GM23338 (cell line): ENCODE data around the gene CYB5R3. TPM values are rescaled to one million over a fixed set of nuclear protein-coding genes. Genes with fewer than 3 reads are reported as not detected.

Experiments
- ATAC-seq: fragments of 200-7000 bp; cut with Tn5 transposase; 3 replicates; pipeline ENCODE4 v1.9.1; 2020
- DNase-seq: peaks from one replicate; pipeline ENCODE4 v3.0.0-alpha.2; 2015; ENCODE audit warnings: low spot score
- H2AFZ ChIP-seq: fragments of 200-600 bp; sonication (generic); 2 replicates; pipeline ENCODE4 v1.8.0; 2016; ENCODE audit warnings: antibody characterized with exemption, mild to moderate bottlenecking, moderate library complexity
- H3F3A ChIP-seq: fragments of 200-600 bp; sonication (generic); replicated peaks from 2 replicates; pipeline ENCODE4 v1.8.0; 2017; ENCODE audit warnings: antibody characterized with exemption, mixed run types, low read depth
- H3K27ac ChIP-seq: fragments of 200-600 bp; sonication (generic); 2 replicates; pipeline ENCODE4 v1.6.1; 2016; ENCODE audit warnings: low read depth
- H3K27me3 ChIP-seq: fragments of 200-600 bp; sonication (generic); 2 replicates; pipeline ENCODE4 v1.8.0; 2016; ENCODE audit warnings: mild to moderate bottlenecking, mixed run types, moderate library complexity; ENCODE audit not compliant: insufficient read depth
- H3K36me3 ChIP-seq: fragments of 200-600 bp; sonication (generic); 2 replicates; pipeline ENCODE4 v1.8.0; 2016; ENCODE audit warnings: mild to moderate bottlenecking; ENCODE audit not compliant: insufficient read depth
- H3K4me1 ChIP-seq: fragments of 200-600 bp; sonication (generic); 2 replicates; pipeline ENCODE4 v1.8.0; 2016; ENCODE audit warnings: mild to moderate bottlenecking, moderate library complexity; ENCODE audit not compliant: insufficient read depth
- H3K4me2 ChIP-seq: fragments of 200-600 bp; sonication (generic); 2 replicates; pipeline ENCODE4 v1.7.1; 2017; ENCODE audit warnings: mixed run types
- H3K4me3 ChIP-seq: fragments of 200-600 bp; sonication (generic); 2 replicates; pipeline ENCODE4 v1.6.1; 2016; ENCODE audit warnings: mixed run types
- H3K79me2 ChIP-seq: fragments of 200-600 bp; sonication (generic); replicated peaks from 2 replicates; pipeline ENCODE4 v1.8.0; 2017; ENCODE audit warnings: mild to moderate bottlenecking; ENCODE audit not compliant: insufficient read depth
- H3K9me2 ChIP-seq: fragments of 200-600 bp; sonication (generic); 2 replicates; pipeline ENCODE4 v1.8.0; 2017; ENCODE audit not compliant: insufficient read depth
- H4K20me1 ChIP-seq: fragments of 200-600 bp; sonication (generic); replicated peaks from 2 replicates; pipeline ENCODE4 v1.8.0; 2017; ENCODE audit warnings: mild to moderate bottlenecking; ENCODE audit not compliant: insufficient read depth
- H3K27ac Mint-ChIP-seq: 2 replicates; pipeline ENCODE4 v1.8.0; 2020; ENCODE audit warnings: inconsistent platforms, mild to moderate bottlenecking, moderate library complexity, mixed read lengths
- H3K27me3 Mint-ChIP-seq: 3 replicates; pipeline ENCODE4 v1.8.0; 2022; ENCODE audit warnings: low read depth, mild to moderate bottlenecking, moderate library complexity, mixed read lengths, inconsistent platforms; ENCODE audit not compliant: insufficient read depth, poor library complexity
- H3K36me3 Mint-ChIP-seq: 3 replicates; pipeline ENCODE4 v1.8.0; 2021; ENCODE audit warnings: low read depth, mild to moderate bottlenecking, inconsistent platforms, moderate library complexity, mixed read lengths
- H3K4me1 Mint-ChIP-seq: 3 replicates; pipeline ENCODE4 v1.8.0; 2020; ENCODE audit warnings: mild to moderate bottlenecking, inconsistent platforms, mixed read lengths
- H3K4me3 Mint-ChIP-seq: 3 replicates; pipeline ENCODE4 v1.8.0; 2021; ENCODE audit warnings: moderate library complexity, mild to moderate bottlenecking, inconsistent platforms, mixed read lengths
- H3K9me3 Mint-ChIP-seq: 3 replicates; pipeline ENCODE4 v1.8.0; 2020; ENCODE audit warnings: moderate library complexity, mild to moderate bottlenecking, inconsistent platforms, mixed read lengths
- CREB1 ChIP-seq: fragments of 250-450 bp; sonication (Bioruptor Pico); IDR thresholded peaks from 2 replicates; pipeline ENCODE4 v1.5.0; 2020; ENCODE audit warnings: low read depth, mild to moderate bottlenecking, moderate library complexity
- EZH2phosphoT487 ChIP-seq: fragments of 200-600 bp; sonication (generic); IDR thresholded peaks from one replicate; pipeline ENCODE4 v1.8.1; 2018; ENCODE audit warnings: antibody characterized with exemption; ENCODE audit not compliant: unreplicated experiment
- JUNB ChIP-seq: IDR thresholded peaks from one replicate; pipeline ENCODE4 v1.6.1; 2016; ENCODE audit warnings: antibody characterized with exemption; ENCODE audit not compliant: unreplicated experiment
- NANOG ChIP-seq: IDR thresholded peaks from 2 replicates; pipeline ENCODE4 v1.6.1; 2016; ENCODE audit warnings: antibody characterized with exemption, borderline replicate concordance
- POLR2AphosphoS5 ChIP-seq: IDR thresholded peaks from 2 replicates; pipeline ENCODE4 v1.6.1; 2016; ENCODE audit warnings: antibody characterized with exemption, low read depth
- STAT1 ChIP-seq: IDR thresholded peaks from one replicate; pipeline ENCODE4 v1.6.1; 2016; ENCODE audit warnings: antibody characterized with exemption; ENCODE audit not compliant: unreplicated experiment
- ZNF114 ChIP-seq: fragments of 250-450 bp; sonication (Bioruptor Pico); IDR thresholded peaks from 2 replicates; pipeline ENCODE4 v1.5.0; 2020; ENCODE audit warnings: mild to moderate bottlenecking, moderate library complexity
- ZNF331 ChIP-seq: fragments of 250-450 bp; sonication (Bioruptor Pico); IDR thresholded peaks from 2 replicates; pipeline ENCODE4 v1.5.0; 2020; ENCODE audit warnings: low read depth, mild to moderate bottlenecking, moderate library complexity
- long read RNA-seq: library from polyadenylated mRNA; unstranded; transcript quantifications from one replicate; pipeline ENCODE4 v2.0.0, GENCODE V29; 2020; ENCODE audit not compliant: unreplicated experiment
- polyA plus RNA-seq: library from polyadenylated mRNA; unstranded; fragments of >200 nt; fragmentation: Nextera tagmentation; extraction: Ambion mirVana; gene quantifications from 2 replicates; pipeline ENCODE4 v1.2.1, GENCODE V29; 2016
- total RNA-seq: library from RNA; depleted of rRNA; stranded (reverse); fragments of >200 nt; shearing (Covaris generic); gene quantifications from 2 replicates; pipeline ENCODE4 v1.2.3, GENCODE V29; 2014; rRNA removed
- TF ChIP-seq, protein P1 (sequence below): IDR thresholded peaks from 2 replicates; pipeline ENCODE4 v1.6.1; 2016; ENCODE audit warnings: antibody characterized with exemption
- TF ChIP-seq, protein P2 (sequence below): fragments of 250-450 bp; sonication (Bioruptor Pico); IDR thresholded peaks from 2 replicates; pipeline ENCODE4 v1.5.0; 2020; ENCODE audit warnings: mild to moderate bottlenecking, moderate library complexity
- TF ChIP-seq, protein P3 (sequence below), 2 experiments: fragments of 200-600 bp in 1 of 2; sonication (generic) in 1 of 2; conservative IDR thresholded peaks; 2 replicates each; pipeline versions ENCODE4 v1.5.1 to v1.6.1; 2016 to 2017; ENCODE audit warnings: antibody characterized with exemption in 2 of 2, low read depth in 2 of 2, mild to moderate bottlenecking in 2 of 2, moderate library complexity in 1 of 2
- TF ChIP-seq, protein P4 (sequence below): IDR thresholded peaks from one replicate; pipeline ENCODE4 v1.6.1; 2018; ENCODE audit warnings: antibody characterized with exemption; ENCODE audit not compliant: unreplicated experiment

The CYB5R3 gene
- total RNA-seq = 66.4 and 76.2 TPM in 2 replicates
- polyA plus RNA-seq = 66.8 and 76.9 TPM in 2 replicates
- long read RNA-seq, transcript CYB5R3-201 (9 exons, 2,124 nt) = major isoform, 59 of 70 reads
- long read RNA-seq, partial matches to known transcripts = 2 of 70 reads
- long read RNA-seq, other reads (novel, unspliced or antisense) = 8 of 70 reads

DNA sequence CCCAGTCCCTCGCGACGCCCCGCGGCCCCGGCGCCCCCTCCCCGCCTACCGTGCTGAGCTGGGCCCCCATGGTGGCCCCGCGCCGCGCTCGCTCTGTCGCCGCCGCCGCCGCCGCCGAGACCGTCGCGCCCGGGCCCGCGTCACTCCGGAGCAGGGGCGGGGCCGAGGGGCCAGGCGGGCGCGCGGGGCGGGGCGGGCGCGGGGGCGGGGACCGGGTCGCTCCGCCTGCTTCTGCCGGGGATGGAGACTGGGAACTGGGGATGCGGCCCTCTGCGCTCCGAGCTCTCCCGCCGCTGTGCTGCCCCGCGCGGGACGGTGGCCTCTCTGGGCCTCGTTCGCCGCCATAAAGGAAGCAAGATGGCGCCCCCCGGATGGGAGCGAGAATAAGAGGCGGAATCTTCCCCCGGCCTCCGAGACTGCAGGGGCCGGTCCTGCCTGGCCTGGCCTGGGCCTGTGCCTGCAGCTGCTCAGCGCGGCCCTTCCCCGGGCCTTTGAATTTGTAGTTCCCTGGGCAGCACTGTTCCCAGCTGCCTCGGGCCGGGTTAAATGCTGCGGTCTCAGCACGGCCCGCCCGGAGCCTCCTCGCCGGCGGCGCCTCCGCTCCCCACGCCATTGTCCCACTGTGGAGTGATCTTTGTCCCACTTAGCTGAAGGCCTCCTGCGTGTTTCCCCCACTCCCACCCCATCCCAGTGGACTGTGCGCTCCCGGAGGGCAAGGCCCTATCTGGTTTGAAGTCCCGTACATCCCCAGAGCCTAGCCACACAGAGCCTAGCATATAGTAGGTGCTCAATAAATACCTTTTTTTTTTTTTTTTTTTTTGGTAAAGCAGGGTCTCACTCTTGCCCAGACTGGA is at the start of gene CYB5R3:
Gene CYB5R3 (minus strand): TSS at position 147 of the 854 bp plus-strand sequence. CDS start 77 bp downstream, at position 70.
- no peaks in the 10 kb centered on the region for H3K9me2 ChIP-seq
- H3K9me3 Mint-ChIP-seq = no peaks in the 10 kb centered on the region
- H3K27ac Mint-ChIP-seq = peak within 1 kb of the TSS; percentile 68
- peaks cover 17% of the 10 kb centered on the region; the same call in 1 of the 2 replicates for H3K79me2 ChIP-seq
- peak within 1 kb of the TSS; percentile 91 for H3K4me3 ChIP-seq
- H4K20me1 ChIP-seq = no peaks in the 10 kb centered on the region; the same call in 1 of the 2 replicates
- ATAC-seq (peak; percentile 88), DNase-seq (peak; percentile 93)
- H3K36me3 Mint-ChIP-seq = no peaks in the 10 kb centered on the region
- H3K27me3 ChIP-seq = no peaks in the 10 kb centered on the region
- H3F3A ChIP-seq = no peaks in the 10 kb centered on the region
- peak within 1 kb of the TSS; percentile 88 for H3K4me2 ChIP-seq
- peaks cover 21% of the 10 kb centered on the region for H3K4me1 Mint-ChIP-seq
- H3K36me3 ChIP-seq = no peaks in the 10 kb centered on the region
- peaks cover 13% of the 10 kb centered on the region for H3K4me1 ChIP-seq
- H3K4me3 Mint-ChIP-seq = peak within 1 kb of the TSS; percentile 93
- peak within 1 kb of the TSS; percentile 94 for H3K27ac ChIP-seq
- peaks cover 21% of the 10 kb centered on the region for H3K27me3 Mint-ChIP-seq
- peak within 1 kb of the TSS; percentile 96 for H2AFZ ChIP-seq
- TF ChIP-seq STAT1 (no peak), POLR2AphosphoS5 (no peak; the same call in 1 of the 2 replicates), NANOG (no peak), EZH2phosphoT487 (no peak), ZNF331 (no peak), ZNF114 (0 out of 2 replicates have a peak, but pooled peaks have one; percentile 11), CREB1 (CRISPR knock-in tag) (peak; percentile 72; the same call in 1 of the 2 replicates), JUNB (no peak)
- TF ChIP-seq, protein P1, sequence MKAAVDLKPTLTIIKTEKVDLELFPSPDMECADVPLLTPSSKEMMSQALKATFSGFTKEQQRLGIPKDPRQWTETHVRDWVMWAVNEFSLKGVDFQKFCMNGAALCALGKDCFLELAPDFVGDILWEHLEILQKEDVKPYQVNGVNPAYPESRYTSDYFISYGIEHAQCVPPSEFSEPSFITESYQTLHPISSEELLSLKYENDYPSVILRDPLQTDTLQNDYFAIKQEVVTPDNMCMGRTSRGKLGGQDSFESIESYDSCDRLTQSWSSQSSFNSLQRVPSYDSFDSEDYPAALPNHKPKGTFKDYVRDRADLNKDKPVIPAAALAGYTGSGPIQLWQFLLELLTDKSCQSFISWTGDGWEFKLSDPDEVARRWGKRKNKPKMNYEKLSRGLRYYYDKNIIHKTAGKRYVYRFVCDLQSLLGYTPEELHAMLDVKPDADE = no peak
- TF ChIP-seq, protein P2, sequence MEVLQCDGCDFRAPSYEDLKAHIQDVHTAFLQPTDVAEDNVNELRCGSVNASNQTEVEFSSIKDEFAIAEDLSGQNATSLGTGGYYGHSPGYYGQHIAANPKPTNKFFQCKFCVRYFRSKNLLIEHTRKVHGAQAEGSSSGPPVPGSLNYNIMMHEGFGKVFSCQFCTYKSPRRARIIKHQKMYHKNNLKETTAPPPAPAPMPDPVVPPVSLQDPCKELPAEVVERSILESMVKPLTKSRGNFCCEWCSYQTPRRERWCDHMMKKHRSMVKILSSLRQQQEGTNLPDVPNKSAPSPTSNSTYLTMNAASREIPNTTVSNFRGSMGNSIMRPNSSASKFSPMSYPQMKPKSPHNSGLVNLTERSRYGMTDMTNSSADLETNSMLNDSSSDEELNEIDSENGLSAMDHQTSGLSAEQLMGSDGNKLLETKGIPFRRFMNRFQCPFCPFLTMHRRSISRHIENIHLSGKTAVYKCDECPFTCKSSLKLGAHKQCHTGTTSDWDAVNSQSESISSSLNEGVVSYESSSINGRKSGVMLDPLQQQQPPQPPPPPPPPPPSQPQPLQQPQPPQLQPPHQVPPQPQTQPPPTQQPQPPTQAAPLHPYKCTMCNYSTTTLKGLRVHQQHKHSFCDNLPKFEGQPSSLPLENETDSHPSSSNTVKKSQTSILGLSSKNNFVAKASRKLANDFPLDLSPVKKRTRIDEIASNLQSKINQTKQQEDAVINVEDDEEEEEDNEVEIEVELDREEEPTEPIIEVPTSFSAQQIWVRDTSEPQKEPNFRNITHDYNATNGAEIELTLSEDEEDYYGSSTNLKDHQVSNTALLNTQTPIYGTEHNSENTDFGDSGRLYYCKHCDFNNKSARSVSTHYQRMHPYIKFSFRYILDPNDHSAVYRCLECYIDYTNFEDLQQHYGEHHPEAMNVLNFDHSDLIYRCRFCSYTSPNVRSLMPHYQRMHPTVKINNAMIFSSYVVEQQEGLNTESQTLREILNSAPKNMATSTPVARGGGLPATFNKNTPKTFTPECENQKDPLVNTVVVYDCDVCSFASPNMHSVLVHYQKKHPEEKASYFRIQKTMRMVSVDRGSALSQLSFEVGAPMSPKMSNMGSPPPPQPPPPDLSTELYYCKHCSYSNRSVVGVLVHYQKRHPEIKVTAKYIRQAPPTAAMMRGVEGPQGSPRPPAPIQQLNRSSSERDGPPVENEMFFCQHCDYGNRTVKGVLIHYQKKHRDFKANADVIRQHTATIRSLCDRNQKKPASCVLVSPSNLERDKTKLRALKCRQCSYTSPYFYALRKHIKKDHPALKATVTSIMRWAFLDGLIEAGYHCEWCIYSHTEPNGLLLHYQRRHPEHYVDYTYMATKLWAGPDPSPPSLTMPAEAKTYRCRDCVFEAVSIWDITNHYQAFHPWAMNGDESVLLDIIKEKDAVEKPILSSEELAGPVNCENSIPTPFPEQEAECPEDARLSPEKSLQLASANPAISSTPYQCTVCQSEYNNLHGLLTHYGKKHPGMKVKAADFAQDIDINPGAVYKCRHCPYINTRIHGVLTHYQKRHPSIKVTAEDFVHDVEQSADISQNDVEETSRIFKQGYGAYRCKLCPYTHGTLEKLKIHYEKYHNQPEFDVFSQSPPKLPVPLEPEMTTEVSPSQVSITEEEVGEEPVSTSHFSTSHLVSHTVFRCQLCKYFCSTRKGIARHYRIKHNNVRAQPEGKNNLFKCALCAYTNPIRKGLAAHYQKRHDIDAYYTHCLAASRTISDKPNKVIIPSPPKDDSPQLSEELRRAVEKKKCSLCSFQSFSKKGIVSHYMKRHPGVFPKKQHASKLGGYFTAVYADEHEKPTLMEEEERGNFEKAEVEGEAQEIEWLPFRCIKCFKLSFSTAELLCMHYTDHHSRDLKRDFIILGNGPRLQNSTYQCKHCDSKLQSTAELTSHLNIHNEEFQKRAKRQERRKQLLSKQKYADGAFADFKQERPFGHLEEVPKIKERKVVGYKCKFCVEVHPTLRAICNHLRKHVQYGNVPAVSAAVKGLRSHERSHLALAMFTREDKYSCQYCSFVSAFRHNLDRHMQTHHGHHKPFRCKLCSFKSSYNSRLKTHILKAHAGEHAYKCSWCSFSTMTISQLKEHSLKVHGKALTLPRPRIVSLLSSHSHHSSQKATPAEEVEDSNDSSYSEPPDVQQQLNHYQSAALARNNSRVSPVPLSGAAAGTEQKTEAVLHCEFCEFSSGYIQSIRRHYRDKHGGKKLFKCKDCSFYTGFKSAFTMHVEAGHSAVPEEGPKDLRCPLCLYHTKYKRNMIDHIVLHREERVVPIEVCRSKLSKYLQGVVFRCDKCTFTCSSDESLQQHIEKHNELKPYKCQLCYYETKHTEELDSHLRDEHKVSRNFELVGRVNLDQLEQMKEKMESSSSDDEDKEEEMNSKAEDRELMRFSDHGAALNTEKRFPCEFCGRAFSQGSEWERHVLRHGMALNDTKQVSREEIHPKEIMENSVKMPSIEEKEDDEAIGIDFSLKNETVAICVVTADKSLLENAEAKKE (CRISPR knock-in tag) = no peak
- TF ChIP-seq, protein P3, sequence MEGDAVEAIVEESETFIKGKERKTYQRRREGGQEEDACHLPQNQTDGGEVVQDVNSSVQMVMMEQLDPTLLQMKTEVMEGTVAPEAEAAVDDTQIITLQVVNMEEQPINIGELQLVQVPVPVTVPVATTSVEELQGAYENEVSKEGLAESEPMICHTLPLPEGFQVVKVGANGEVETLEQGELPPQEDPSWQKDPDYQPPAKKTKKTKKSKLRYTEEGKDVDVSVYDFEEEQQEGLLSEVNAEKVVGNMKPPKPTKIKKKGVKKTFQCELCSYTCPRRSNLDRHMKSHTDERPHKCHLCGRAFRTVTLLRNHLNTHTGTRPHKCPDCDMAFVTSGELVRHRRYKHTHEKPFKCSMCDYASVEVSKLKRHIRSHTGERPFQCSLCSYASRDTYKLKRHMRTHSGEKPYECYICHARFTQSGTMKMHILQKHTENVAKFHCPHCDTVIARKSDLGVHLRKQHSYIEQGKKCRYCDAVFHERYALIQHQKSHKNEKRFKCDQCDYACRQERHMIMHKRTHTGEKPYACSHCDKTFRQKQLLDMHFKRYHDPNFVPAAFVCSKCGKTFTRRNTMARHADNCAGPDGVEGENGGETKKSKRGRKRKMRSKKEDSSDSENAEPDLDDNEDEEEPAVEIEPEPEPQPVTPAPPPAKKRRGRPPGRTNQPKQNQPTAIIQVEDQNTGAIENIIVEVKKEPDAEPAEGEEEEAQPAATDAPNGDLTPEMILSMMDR (conservative IDR thresholded peaks at IDR 0.05; ENCODE audit: low read depth in 2 of 2) = no peak
- TF ChIP-seq, protein P4, sequence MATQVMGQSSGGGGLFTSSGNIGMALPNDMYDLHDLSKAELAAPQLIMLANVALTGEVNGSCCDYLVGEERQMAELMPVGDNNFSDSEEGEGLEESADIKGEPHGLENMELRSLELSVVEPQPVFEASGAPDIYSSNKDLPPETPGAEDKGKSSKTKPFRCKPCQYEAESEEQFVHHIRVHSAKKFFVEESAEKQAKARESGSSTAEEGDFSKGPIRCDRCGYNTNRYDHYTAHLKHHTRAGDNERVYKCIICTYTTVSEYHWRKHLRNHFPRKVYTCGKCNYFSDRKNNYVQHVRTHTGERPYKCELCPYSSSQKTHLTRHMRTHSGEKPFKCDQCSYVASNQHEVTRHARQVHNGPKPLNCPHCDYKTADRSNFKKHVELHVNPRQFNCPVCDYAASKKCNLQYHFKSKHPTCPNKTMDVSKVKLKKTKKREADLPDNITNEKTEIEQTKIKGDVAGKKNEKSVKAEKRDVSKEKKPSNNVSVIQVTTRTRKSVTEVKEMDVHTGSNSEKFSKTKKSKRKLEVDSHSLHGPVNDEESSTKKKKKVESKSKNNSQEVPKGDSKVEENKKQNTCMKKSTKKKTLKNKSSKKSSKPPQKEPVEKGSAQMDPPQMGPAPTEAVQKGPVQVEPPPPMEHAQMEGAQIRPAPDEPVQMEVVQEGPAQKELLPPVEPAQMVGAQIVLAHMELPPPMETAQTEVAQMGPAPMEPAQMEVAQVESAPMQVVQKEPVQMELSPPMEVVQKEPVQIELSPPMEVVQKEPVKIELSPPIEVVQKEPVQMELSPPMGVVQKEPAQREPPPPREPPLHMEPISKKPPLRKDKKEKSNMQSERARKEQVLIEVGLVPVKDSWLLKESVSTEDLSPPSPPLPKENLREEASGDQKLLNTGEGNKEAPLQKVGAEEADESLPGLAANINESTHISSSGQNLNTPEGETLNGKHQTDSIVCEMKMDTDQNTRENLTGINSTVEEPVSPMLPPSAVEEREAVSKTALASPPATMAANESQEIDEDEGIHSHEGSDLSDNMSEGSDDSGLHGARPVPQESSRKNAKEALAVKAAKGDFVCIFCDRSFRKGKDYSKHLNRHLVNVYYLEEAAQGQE = no peak
